ENCODE data around the gene MGRN1. TPM values are rescaled to one million over a fixed set of nuclear protein-coding genes. Genes with fewer than 3 reads are reported as not detected.

Gene MGRN1
- total and polyA plus RNA-seq, 2 donors (not counting 3 experiments of a cell fraction or from before 2014, with no cell fraction given), result 15.6 to 73.0 TPM

DNA sequence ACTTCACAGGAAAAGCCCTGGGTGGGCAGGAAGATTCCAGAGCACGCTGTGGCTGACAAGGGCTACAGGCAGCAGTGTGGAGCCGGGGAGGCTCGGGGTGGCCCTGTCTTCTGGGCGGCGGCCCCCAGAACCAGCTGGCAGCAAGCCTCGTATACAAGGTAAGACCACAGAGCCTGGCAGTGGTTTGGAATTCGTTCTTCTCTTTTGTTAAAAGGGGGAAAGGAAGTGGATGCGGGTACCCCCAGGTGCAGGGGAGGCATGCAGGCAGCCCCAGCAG is 16.0 kb upstream of the MGRN1 start:
- Histone ChIP-seq H3K27me3 (ENCODE audit: control insufficient read depth in 2 of 2, insufficient read depth in 2 of 2, low read length in 2 of 2) (no peaks in the 10 kb centered on the region), H3K79me2 (ENCODE audit: control insufficient read depth, insufficient read depth, low read length) (peaks cover 14% of the 10 kb centered on the region), H3K36me3 (ENCODE audit: control insufficient read depth in 2 of 2, extremely low read depth in 1 of 2, insufficient read depth in 2 of 2, low read length in 2 of 2) (peaks cover 0 to 7% of the 10 kb centered on the region in 2 experiments), H3K9ac (replicated peaks; ENCODE audit: extremely low read depth, insufficient read depth, low read length) (no peak overlapping the region), H3K9me3 (replicated peaks; ENCODE audit: control insufficient read depth, insufficient read depth, low read length) (no peaks in the 10 kb centered on the region), H3K4me1 (ENCODE audit: control insufficient read depth, extremely low read depth, insufficient read depth, low read length) (peaks cover 7% of the 10 kb centered on the region), H4K20me1 (replicated peaks; ENCODE audit: control insufficient read depth, extremely low read depth, insufficient read depth, low read length) (no peaks in the 10 kb centered on the region), H3K4me3 (replicated peaks in 1 of 3; ENCODE audit: insufficient read depth in 1 of 3, low read depth in 1 of 3, low read length in 3 of 3) (no peak overlapping the region), H3K4me2 (ENCODE audit: insufficient read depth, low read length) (no peak overlapping the region), H2AFZ (ENCODE audit: low read depth, low read length) (no peak overlapping the region), H3K9me1 (replicated peaks; ENCODE audit: control insufficient read depth, extremely low read depth, insufficient read depth, low read length) (no peaks in the 10 kb centered on the region), H3K27ac (ENCODE audit: insufficient read depth, low read depth, low read length) (no peak overlapping the region)
- intact Hi-C loops (cut with micrococcal nuclease), result no loop called here
- TF ChIP-seq POLR2AphosphoS5 (IDR thresholded peaks at IDR 0.05; ENCODE audit: insufficient read depth, low read depth, low read length), result no peak
- DNase-seq (ENCODE audit: low read depth, low spot score) (no peak), FAIRE-seq (no peak)
- ChIA-PET POLR2A (no interaction called here), CTCF (interaction anchor here (0.9 to 1.7 kb wide), 2 partner anchors 16 to 23 kb away, joined by 3 to 6 read pairs; partner anchors contain the start of gene MGRN1)
- BruUV-seq (replicated peaks), result no TSS peak
- dilution Hi-C loops (cut with MboI; ENCODE audit: extremely low pct_ligation_motif_present, low sequenced_read_pairs), result no loop called here

DNA sequence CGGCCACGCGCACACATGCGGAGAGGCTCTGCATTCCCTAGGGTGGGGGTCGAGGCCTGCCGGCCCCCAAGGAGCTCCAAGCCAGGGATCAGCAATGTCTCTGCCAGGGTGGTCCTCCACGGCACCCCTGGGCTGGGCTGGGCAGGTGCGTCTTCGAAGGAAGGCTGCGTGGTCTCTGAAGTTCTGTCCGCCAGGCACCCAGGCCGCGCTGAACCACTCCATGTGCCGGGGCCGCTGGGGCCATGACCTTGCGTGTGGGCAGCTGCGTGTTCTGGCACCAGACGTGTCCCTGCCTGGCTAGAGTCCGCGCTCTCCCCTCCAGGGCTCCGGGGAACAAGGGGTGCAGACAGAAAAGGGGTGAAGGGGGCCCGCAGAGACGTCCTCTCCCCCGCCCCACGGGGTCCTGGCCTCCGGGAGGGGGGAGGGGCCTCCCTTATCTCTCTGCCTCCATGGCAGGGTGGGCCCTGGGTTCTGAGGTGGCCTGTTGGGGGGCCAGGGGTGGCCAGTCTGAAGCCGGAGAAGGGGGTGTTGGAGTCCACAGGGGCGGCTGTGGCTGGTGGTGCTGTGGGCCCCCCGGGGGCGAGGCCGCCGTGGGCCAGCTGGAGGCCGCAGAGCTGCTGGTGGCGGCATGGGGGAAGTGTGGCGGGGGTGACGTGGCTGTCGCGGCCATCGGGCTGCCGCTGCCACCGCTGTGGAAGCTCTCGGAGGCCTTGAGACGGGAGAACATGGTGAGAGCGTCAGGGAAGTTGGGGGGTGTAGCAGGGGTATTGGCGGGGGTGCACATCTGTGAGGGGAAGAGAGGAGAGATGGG is 15.2 kb upstream of the MGRN1 start:
- TF ChIP-seq POLR2AphosphoS5 (IDR thresholded peaks at IDR 0.05; ENCODE audit: insufficient read depth, low read depth, low read length), result no peak
- no peak for TF ChIP-seq FOS (IDR thresholded peaks at IDR 0.05; ENCODE audit: borderline replicate concordance, insufficient read depth, low read length)
- TF ChIP-seq GATA2 (IDR thresholded peaks at IDR 0.05; ENCODE audit: insufficient read depth, insufficient read length, low read depth, low read length), result no peak
- TF ChIP-seq, protein P1, sequence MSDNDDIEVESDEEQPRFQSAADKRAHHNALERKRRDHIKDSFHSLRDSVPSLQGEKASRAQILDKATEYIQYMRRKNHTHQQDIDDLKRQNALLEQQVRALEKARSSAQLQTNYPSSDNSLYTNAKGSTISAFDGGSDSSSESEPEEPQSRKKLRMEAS (IDR thresholded peaks at IDR 0.05; ENCODE audit: insufficient read depth, insufficient read length), result no peak
- no peak for TF ChIP-seq POLR2A (IDR thresholded peaks at IDR 0.05; ENCODE audit: low read depth, low read length)
- no peak for TF ChIP-seq MYC (IDR thresholded peaks at IDR 0.05; ENCODE audit: low read depth, low read length)
- TF ChIP-seq JUN (IDR thresholded peaks at IDR 0.05; ENCODE audit: borderline replicate concordance, insufficient read depth, insufficient read length, low read depth), result no peak
- TF ChIP-seq, protein P2, sequence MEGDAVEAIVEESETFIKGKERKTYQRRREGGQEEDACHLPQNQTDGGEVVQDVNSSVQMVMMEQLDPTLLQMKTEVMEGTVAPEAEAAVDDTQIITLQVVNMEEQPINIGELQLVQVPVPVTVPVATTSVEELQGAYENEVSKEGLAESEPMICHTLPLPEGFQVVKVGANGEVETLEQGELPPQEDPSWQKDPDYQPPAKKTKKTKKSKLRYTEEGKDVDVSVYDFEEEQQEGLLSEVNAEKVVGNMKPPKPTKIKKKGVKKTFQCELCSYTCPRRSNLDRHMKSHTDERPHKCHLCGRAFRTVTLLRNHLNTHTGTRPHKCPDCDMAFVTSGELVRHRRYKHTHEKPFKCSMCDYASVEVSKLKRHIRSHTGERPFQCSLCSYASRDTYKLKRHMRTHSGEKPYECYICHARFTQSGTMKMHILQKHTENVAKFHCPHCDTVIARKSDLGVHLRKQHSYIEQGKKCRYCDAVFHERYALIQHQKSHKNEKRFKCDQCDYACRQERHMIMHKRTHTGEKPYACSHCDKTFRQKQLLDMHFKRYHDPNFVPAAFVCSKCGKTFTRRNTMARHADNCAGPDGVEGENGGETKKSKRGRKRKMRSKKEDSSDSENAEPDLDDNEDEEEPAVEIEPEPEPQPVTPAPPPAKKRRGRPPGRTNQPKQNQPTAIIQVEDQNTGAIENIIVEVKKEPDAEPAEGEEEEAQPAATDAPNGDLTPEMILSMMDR (IDR thresholded peaks at IDR 0.05; ENCODE audit: extremely low read depth in 1 of 2, insufficient read depth in 1 of 2, low read depth in 1 of 2, low read length in 2 of 2), result no peak
- TF ChIP-seq EZH2 (IDR thresholded peaks at IDR 0.05; ENCODE audit: borderline replicate concordance, low read depth, low read length, severe bottlenecking), result no peak
- CTCF ChIA-PET, result no interaction called here
- H3K79me2 ChIP-seq (ENCODE audit: control insufficient read depth, insufficient read depth, low read length), result peaks cover 19% of the 10 kb centered on the region
- H3K9me1 ChIP-seq (replicated peaks; ENCODE audit: control insufficient read depth, extremely low read depth, insufficient read depth, low read length), result no peaks in the 10 kb centered on the region
- intact Hi-C loops (cut with micrococcal nuclease), result loop anchor here (5.0 kb wide), 2 partner anchors 72 to 348 kb away; partner anchors contain the start of genes CDIP1 and SEC14L5
- no peaks in the 10 kb centered on the region for H4K20me1 ChIP-seq (replicated peaks; ENCODE audit: control insufficient read depth, extremely low read depth, insufficient read depth, low read length)
- peaks cover 10% of the 10 kb centered on the region for H3K4me1 ChIP-seq (ENCODE audit: control insufficient read depth, extremely low read depth, insufficient read depth, low read length)
- FAIRE-seq (no peak), DNase-seq (ENCODE audit: low read depth, low spot score) (no peak)
- dilution Hi-C loops (cut with MboI; ENCODE audit: extremely low pct_ligation_motif_present, low sequenced_read_pairs), result no loop called here
- no peak overlapping the region for H3K27ac ChIP-seq (ENCODE audit: insufficient read depth, low read depth, low read length)
- H3K36me3 ChIP-seq (ENCODE audit: control insufficient read depth in 2 of 2, extremely low read depth in 1 of 2, insufficient read depth in 2 of 2, low read length in 2 of 2), result peaks cover 0 to 7% of the 10 kb centered on the region in 2 experiments
- no peak overlapping the region for H3K9ac ChIP-seq (replicated peaks; ENCODE audit: extremely low read depth, insufficient read depth, low read length)
- H3K9me3 ChIP-seq (replicated peaks; ENCODE audit: control insufficient read depth, insufficient read depth, low read length), result no peaks in the 10 kb centered on the region
- H3K4me2 ChIP-seq (ENCODE audit: insufficient read depth, low read length), result no peak overlapping the region
- H2AFZ ChIP-seq (ENCODE audit: low read depth, low read length), result no peak overlapping the region
- POLR2A ChIA-PET, result no interaction called here
- no peak overlapping the region for H3K4me3 ChIP-seq (replicated peaks in 1 of 3; ENCODE audit: insufficient read depth in 1 of 3, low read depth in 1 of 3, low read length in 3 of 3)
- H3K27me3 ChIP-seq (ENCODE audit: control insufficient read depth in 2 of 2, insufficient read depth in 2 of 2, low read length in 2 of 2), result no peaks in the 10 kb centered on the region
- BruUV-seq (replicated peaks), result no TSS peak

All from endothelial cell of umbilical vein (primary cell).